ENCODE measurements around the gene ZSCAN18.

ZSCAN18 gene

GRCh38 chr19:58042495-58043340 lies 55.3 kb downstream of the ZSCAN18 start:
- no peak for DNase-seq

GRCh38 chr19:58040751-58041525 lies 57.1 kb downstream of the ZSCAN18 start:
- DNase-seq = no peak

GRCh38 chr19:58038688-58039204 lies 59.3 kb downstream of the ZSCAN18 start:
- no peak for DNase-seq

- no peak for DNase-seq
Measured at GRCh38 chr19:58037927-58038687, 59.9 kb downstream of the ZSCAN18 start.

GRCh38 chr19:58035863-58036262 lies 62.2 kb downstream of the ZSCAN18 start:
- DNase-seq = no peak

GRCh38 chr19:58034477-58034793 lies 63.6 kb downstream of the ZSCAN18 start:
- no peak for DNase-seq

All from cerebellar nuclear complex (tissue), 1 donor.